H1 (cell line): ENCODE data around the gene TSPAN5.

Experiments
- POLR2A ChIP-seq, 2 experiments: IDR thresholded peaks; 1 replicate in 1 of 2; 2 replicates in 1 of 2; pipeline ENCODE4 v1.6.1; 2011; ENCODE audit warnings: low read depth in 2 of 2, low read length in 2 of 2, mild to moderate bottlenecking in 2 of 2; ENCODE audit errors: control extremely low read depth in 1 of 2
- TAF7 ChIP-seq: optimal IDR thresholded peaks from 2 replicates; pipeline ENCODE3; 2011; ENCODE audit warnings: low read depth, mild to moderate bottlenecking, inconsistent platforms, low read length, moderate library complexity, borderline replicate concordance

- TF ChIP-seq POLR2A (IDR thresholded peaks at IDR 0.05; ENCODE audit: control extremely low read depth in 1 of 2, low read depth in 2 of 2, low read length in 2 of 2) (no peak), TAF7 (no peak)
These were observed 118.7 kb downstream of the TSPAN5 start for GRCh38 chr4:98539741-98540140.
